H9 (cell line): ENCODE data around the gene TGFBI. TPM values are rescaled to one million over a fixed set of nuclear protein-coding genes. Genes with fewer than 3 reads are reported as not detected.
A peak's percentile ranks its signal among the peaks of the same experiment; 100 is the strongest.

Experiments
- DNase-seq: peaks from one replicate; pipeline ENCODE4 v3.0.0-alpha.2; 2017
- H2AFZ ChIP-seq: one replicate; pipeline ENCODE4 v1.6.1; 2013; ENCODE audit warnings: mild to moderate bottlenecking, low read length, control low read depth, moderate library complexity
- H2AK5ac ChIP-seq: 2 replicates; pipeline ENCODE4 v1.6.1; 2013; ENCODE audit warnings: low read length, control low read depth, mixed read lengths; ENCODE audit not compliant: insufficient read length
- H2BK120ac ChIP-seq: one replicate; pipeline ENCODE4 v1.6.1; 2013; ENCODE audit warnings: low read depth, mild to moderate bottlenecking, low read length, control low read depth, inconsistent platforms; ENCODE audit not compliant: poor library complexity, severe bottlenecking
- H2BK12ac ChIP-seq: 2 replicates; pipeline ENCODE4 v1.6.1; 2013; ENCODE audit warnings: low read length, control low read depth, mixed read lengths, low read depth; ENCODE audit not compliant: insufficient read length
- H2BK15ac ChIP-seq: 2 replicates; pipeline ENCODE4 v1.6.1; 2013; ENCODE audit warnings: low read depth, low read length, control low read depth
- H2BK20ac ChIP-seq: one replicate; pipeline ENCODE4 v1.6.1; 2013; ENCODE audit warnings: low read depth, mild to moderate bottlenecking, low read length, control low read depth, inconsistent platforms; ENCODE audit not compliant: poor library complexity, severe bottlenecking
- H2BK5ac ChIP-seq: 2 replicates; pipeline ENCODE4 v1.6.1; 2013; ENCODE audit warnings: low read length, control low read depth, mixed read lengths; ENCODE audit not compliant: insufficient read length
- H3K14ac ChIP-seq: 2 replicates; pipeline ENCODE4 v1.6.1; 2013; ENCODE audit warnings: low read length, control low read depth; ENCODE audit not compliant: insufficient read depth
- H3K18ac ChIP-seq: 2 replicates; pipeline ENCODE4 v1.6.1; 2013; ENCODE audit warnings: low read depth, mild to moderate bottlenecking, mixed read lengths, low read length, control low read depth; ENCODE audit not compliant: insufficient read length
- H3K23ac ChIP-seq: 2 replicates; pipeline ENCODE4 v1.6.1; 2013; ENCODE audit warnings: low read length, control low read depth, mixed read lengths, low read depth; ENCODE audit not compliant: insufficient read length
- H3K23me2 ChIP-seq: 2 replicates; pipeline ENCODE4 v1.6.1; 2013; ENCODE audit warnings: low read depth, mild to moderate bottlenecking, mixed read lengths, low read length, control low read depth; ENCODE audit not compliant: insufficient read length, poor library complexity, severe bottlenecking
- H3K27ac ChIP-seq: 2 replicates; pipeline ENCODE4 v1.5.1; 2013; ENCODE audit warnings: low read length, control low read depth, mixed read lengths, low read depth; ENCODE audit not compliant: insufficient read length
- H3K27me3 ChIP-seq: 2 replicates; pipeline ENCODE4 v1.6.1; 2013; ENCODE audit warnings: low read length, control low read depth, inconsistent platforms; ENCODE audit not compliant: insufficient read depth
- H3K4ac ChIP-seq: 2 replicates; pipeline ENCODE4 v1.6.1; 2013; ENCODE audit warnings: low read depth, mild to moderate bottlenecking, control low read depth, inconsistent platforms, low read length, moderate library complexity
- H3K4me1 ChIP-seq: 2 replicates; pipeline ENCODE4 v1.6.1; 2013; ENCODE audit warnings: low read length, control low read depth, inconsistent platforms; ENCODE audit not compliant: insufficient read depth
- H3K4me2 ChIP-seq: 2 replicates; pipeline ENCODE4 v1.6.1; 2013; ENCODE audit warnings: low read length, control low read depth, mixed read lengths; ENCODE audit not compliant: insufficient read length, insufficient read depth
- H3K56ac ChIP-seq: 2 replicates; pipeline ENCODE4 v1.6.1; 2013; ENCODE audit warnings: low read depth, mild to moderate bottlenecking, mixed read lengths, low read length, control low read depth; ENCODE audit not compliant: insufficient read length
- H3K79me1 ChIP-seq: 2 replicates; pipeline ENCODE4 v1.6.1; 2013; ENCODE audit warnings: low read depth, mild to moderate bottlenecking, moderate library complexity, low read length, control low read depth, inconsistent platforms; ENCODE audit not compliant: insufficient read depth, poor library complexity, severe bottlenecking
- H3K79me2 ChIP-seq: 2 replicates; pipeline ENCODE4 v1.6.1; 2013; ENCODE audit warnings: low read length, control low read depth, inconsistent platforms; ENCODE audit not compliant: insufficient read depth
- H3K9ac ChIP-seq: 2 replicates; pipeline ENCODE4 v1.6.1; 2013; ENCODE audit warnings: low read length, control low read depth, mixed read lengths; ENCODE audit not compliant: insufficient read length; ENCODE audit errors: extremely low read depth
- H3K9me3 ChIP-seq: one replicate; pipeline ENCODE4 v1.6.1; 2013; ENCODE audit warnings: low read depth, low read length, inconsistent platforms; ENCODE audit not compliant: control insufficient read depth
- H3T11ph ChIP-seq: one replicate; pipeline ENCODE4 v1.6.1; 2013; ENCODE audit warnings: mild to moderate bottlenecking, low read length, control low read depth, inconsistent platforms
- H4K20me1 ChIP-seq: one replicate; pipeline ENCODE4 v1.6.1; 2013; ENCODE audit not compliant: control insufficient read depth, insufficient read length, insufficient read depth
- H4K5ac ChIP-seq: 2 replicates; pipeline ENCODE4 v1.6.1; 2013; ENCODE audit warnings: low read depth, mild to moderate bottlenecking, mixed read lengths, low read length, control low read depth; ENCODE audit not compliant: insufficient read length
- H4K8ac ChIP-seq: replicated peaks from 2 replicates; pipeline ENCODE4 v1.6.1; 2013; ENCODE audit warnings: low read length, control low read depth, mixed read lengths, low read depth; ENCODE audit not compliant: insufficient read length
- H4K91ac ChIP-seq: 2 replicates; pipeline ENCODE4 v1.6.1; 2013; ENCODE audit warnings: low read depth, mild to moderate bottlenecking, moderate library complexity, mixed read lengths, low read length, control low read depth; ENCODE audit not compliant: insufficient read length
- H3K27ac Mint-ChIP-seq, 3 experiments: 2 replicates in 2 of 3; 3 replicates in 1 of 3; pipeline ENCODE4 v1.8.0; 2020 to 2021; ENCODE audit warnings: mixed read lengths in 3 of 3, mild to moderate bottlenecking in 1 of 3, moderate library complexity in 1 of 3
- H3K27me3 Mint-ChIP-seq: 2 replicates; pipeline ENCODE4 v1.8.0; 2021; ENCODE audit warnings: low read depth, mild to moderate bottlenecking, moderate library complexity, mixed read lengths
- H3K36me3 Mint-ChIP-seq, 3 experiments: 2 replicates in 2 of 3; 3 replicates in 1 of 3; pipeline ENCODE4 v1.8.0; 2020 to 2021; ENCODE audit warnings: low read depth in 3 of 3, mixed read lengths in 3 of 3; ENCODE audit not compliant: insufficient read depth in 1 of 3
- H3K4me1 Mint-ChIP-seq, 2 experiments: 2 replicates each; pipeline ENCODE4 v1.8.0; 2020; ENCODE audit warnings: mixed read lengths in 2 of 2
- H3K4me3 Mint-ChIP-seq, 2 experiments: 2 replicates in 1 of 2; 3 replicates in 1 of 2; pipeline ENCODE4 v1.8.0; 2020 to 2021; ENCODE audit warnings: mild to moderate bottlenecking in 2 of 2, mixed read lengths in 2 of 2, moderate library complexity in 1 of 2
- H3K9me3 Mint-ChIP-seq, 2 experiments: 2 replicates in 1 of 2; 3 replicates in 1 of 2; pipeline ENCODE4 v1.8.0; 2020; ENCODE audit warnings: mild to moderate bottlenecking in 2 of 2, mixed read lengths in 2 of 2, moderate library complexity in 1 of 2
- CTCF ChIP-seq: fragments of 200-600 bp; sonication (generic); conservative IDR thresholded peaks from 3 replicates; pipeline ENCODE4 v1.8.0; 2021; ENCODE audit warnings: antibody characterized with exemption, mild to moderate bottlenecking
- WGBS: extraction: QIAGEN DNeasy Blood & Tissue Kit; methylation state at CpG from one replicate; pipeline ENCODE4 v1.1.7; 2013; ENCODE audit warnings: missing lambda C conversion rate, low lambda C conversion rate, mixed read lengths; ENCODE audit not compliant: insufficient read length; ENCODE audit errors: extremely low coverage; 5-methylcytosine and 5-hydroxymethylcytosine counted together
- total RNA-seq: library from RNA; stranded (reverse); gene quantifications from 2 replicates; pipeline ENCODE4 v1.2.1, GENCODE V29; 2021

TGFBI gene
- total RNA-seq, 1 experiment from 2014 or later, result 4.7 TPM

DNA sequence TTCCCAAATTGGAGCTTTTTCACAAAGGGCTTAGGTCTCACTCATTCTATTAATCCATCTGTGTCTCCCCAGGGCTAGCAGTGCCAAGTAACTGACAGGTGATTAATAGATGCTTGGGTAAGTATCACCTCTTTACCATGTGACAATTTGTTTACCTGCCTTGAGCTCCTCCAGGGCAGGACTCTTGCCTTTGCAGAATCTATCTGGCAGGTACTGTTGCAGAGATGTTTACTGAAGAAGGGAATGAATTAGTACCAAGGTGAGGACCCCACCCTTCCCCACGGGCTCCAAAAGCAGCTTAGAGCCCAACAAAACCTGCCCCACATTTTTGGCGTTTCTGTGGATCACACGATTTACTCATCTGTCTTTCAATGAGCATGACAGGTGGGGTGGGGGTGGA is 698 bp upstream of the TGFBI start:
- Histone ChIP-seq H2AK5ac (no peak overlapping the region), H3K27ac (no peak overlapping the region), H3T11ph (no peak overlapping the region), H3K4ac (no peak overlapping the region), H3K27me3 (peaks cover 18% of the 10 kb centered on the region; the same call in 1 of the 2 replicates), H2BK12ac (no peak overlapping the region), H2BK5ac (no peak overlapping the region), H4K20me1 (no peaks in the 10 kb centered on the region), H2BK15ac (no peak overlapping the region), H3K9ac (no peak overlapping the region), H3K23me2 (peaks cover 3% of the 10 kb centered on the region), H3K23ac (no peak overlapping the region), H3K56ac (no peak overlapping the region), H2AFZ (no peak overlapping the region), H4K8ac (no peak overlapping the region), H4K91ac (no peak overlapping the region), H3K4me1 (no peaks in the 10 kb centered on the region), H3K18ac (no peak overlapping the region), H3K14ac (no peak overlapping the region), H4K5ac (no peak overlapping the region), H2BK120ac (no peak overlapping the region), H3K79me2 (no peaks in the 10 kb centered on the region), H2BK20ac (no peak overlapping the region), H3K9me3 (no peaks in the 10 kb centered on the region), H3K4me2 (peak overlapping the region; percentile 36), H3K79me1 (no peaks in the 10 kb centered on the region)
- Mint-ChIP-seq H3K4me3 (peak overlapping the region; percentile 23 to 83; a peak in 3 of 5 replicates), H3K4me1 (peaks cover 0 to 22% of the 10 kb centered on the region in 2 experiments; a peak in 1 of 4 replicates), H3K9me3 (no peaks in the 10 kb centered on the region), H3K27me3 (peaks cover 83% of the 10 kb centered on the region), H3K27ac (no peak overlapping the region), H3K36me3 (no peaks in the 10 kb centered on the region)
- DNase-seq, result no peak
- WGBS, result no CpG with 5 or more reads among the region's 3 CpGs
- TF ChIP-seq CTCF, result no peak
